Measurements from ENCODE around the gene NR1H3.
"Not testable (repeated sequence)": the region's sequence is repeated elsewhere in the genome, so short reads cannot be mapped to it uniquely, and the experiment has no call there.

Gene NR1H3

DNA sequence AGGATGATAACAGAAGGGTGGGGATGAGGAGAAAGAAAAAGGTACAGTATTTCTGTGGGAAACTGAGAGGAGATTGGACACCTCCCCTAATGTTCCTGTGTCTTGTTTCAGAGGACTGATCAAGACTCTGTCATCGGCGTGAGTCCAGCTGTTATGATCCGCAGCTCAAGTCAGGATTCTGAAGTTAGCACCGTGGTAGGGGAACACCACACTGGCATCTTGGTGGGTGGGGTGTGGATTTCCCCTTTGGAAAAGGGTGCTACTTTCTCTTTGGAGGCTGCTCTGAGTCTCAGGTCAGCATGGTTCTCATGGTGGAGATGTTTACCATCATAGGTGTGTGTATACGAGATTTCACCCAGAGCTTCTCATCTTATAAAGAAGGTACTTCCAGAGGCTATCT lies 37.6 kb downstream of the NR1H3 start:
- no peak for TF ChIP-seq POLR2A (IDR thresholded peaks at IDR 0.05; ENCODE audit: low read depth, low read length)
- TF ChIP-seq POLR2AphosphoS5 (IDR thresholded peaks at IDR 0.05; ENCODE audit: low read depth, low read length): no peak
- no peak for TF ChIP-seq TAF1 (IDR thresholded peaks at IDR 0.05; ENCODE audit: borderline replicate concordance, low read depth, low read length)
- no peak for FAIRE-seq
- DNase-seq (ENCODE audit: insufficient read length): no peak

- FAIRE-seq (no peak), DNase-seq (ENCODE audit: insufficient read length) (no peak)
- no peak for TF ChIP-seq POLR2AphosphoS5 (IDR thresholded peaks at IDR 0.05; ENCODE audit: low read depth, low read length)
- TF ChIP-seq POLR2A (IDR thresholded peaks at IDR 0.05; ENCODE audit: low read depth, low read length): no peak
- TF ChIP-seq TAF1 (IDR thresholded peaks at IDR 0.05; ENCODE audit: borderline replicate concordance, low read depth, low read length): no peak
Observed at GRCh38 chr11:47296045-47296444, 38.2 kb downstream of the NR1H3 start.

- no peak for DNase-seq (ENCODE audit: insufficient read length)
- no peak for FAIRE-seq
- TF ChIP-seq TAF1 (IDR thresholded peaks at IDR 0.05; ENCODE audit: borderline replicate concordance, low read depth, low read length) (no peak), POLR2AphosphoS5 (IDR thresholded peaks at IDR 0.05; ENCODE audit: low read depth, low read length) (no peak), POLR2A (IDR thresholded peaks at IDR 0.05; ENCODE audit: low read depth, low read length) (no peak)
Observed at GRCh38 chr11:47299078-47299477, 41.3 kb downstream of the NR1H3 start.

DNA sequence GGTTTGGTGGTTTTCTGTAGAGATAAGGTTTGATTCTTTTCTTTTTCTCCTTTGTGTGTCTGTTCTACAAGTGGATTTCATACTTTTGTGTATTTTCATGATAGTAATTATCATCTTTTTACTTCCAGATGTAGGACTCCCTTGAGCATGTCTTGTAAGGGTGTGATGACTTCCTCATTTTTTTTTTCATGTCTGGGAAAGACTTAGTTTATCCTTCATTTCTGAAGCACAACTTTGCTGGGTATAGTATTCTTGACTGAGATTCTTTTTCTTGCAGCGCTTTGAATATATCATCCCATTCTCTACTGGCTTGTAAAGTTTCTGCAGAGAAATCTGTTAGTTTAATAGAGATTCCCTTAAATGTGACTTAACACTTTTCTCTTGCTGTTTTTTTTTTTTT lies 45.1 kb downstream of the NR1H3 start:
- FAIRE-seq (no peak), DNase-seq (ENCODE audit: insufficient read length) (no peak)
- no peak for TF ChIP-seq POLR2AphosphoS5 (IDR thresholded peaks at IDR 0.05; ENCODE audit: low read depth, low read length)
- TF ChIP-seq TAF1 (IDR thresholded peaks at IDR 0.05; ENCODE audit: borderline replicate concordance, low read depth, low read length): no peak
- no peak for TF ChIP-seq POLR2A (IDR thresholded peaks at IDR 0.05; ENCODE audit: low read depth, low read length)

DNA sequence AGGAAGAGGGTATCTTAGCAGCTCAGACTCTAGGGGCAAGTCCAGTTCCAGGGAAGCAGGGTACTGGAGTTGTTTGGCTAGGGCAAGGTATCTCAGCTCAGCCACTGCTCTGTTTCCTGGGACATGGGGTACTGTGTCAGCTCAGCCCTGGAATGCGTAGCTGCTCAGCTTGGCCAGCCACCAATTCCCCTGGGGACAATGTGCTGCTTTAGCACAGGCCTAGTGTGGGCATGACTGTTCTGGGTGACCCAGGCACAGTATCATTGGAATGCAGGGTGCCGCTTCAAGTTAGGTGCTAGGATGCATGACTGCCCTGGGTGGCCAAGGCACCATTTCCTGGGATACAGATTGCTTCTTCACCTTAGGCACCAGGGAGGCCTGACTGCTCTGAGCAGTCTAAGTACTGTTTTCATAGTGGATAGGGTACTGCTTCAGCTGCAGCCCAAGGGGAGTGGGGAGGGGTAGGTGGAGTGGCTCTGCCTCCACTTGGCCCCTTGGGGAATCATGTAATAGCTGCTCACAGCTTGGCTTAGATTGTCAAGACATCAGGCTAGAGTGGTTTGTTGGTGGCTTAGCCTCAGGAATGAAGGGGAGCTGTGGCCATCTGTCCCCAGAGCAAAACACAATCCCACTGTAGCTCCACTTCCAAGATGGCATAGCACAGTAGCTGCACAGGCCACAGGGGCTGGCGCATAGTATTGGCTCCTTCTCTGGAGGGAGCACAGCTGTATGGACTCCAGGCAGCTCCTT lies 48.1 kb downstream of the NR1H3 start:
- no peak for DNase-seq (ENCODE audit: insufficient read length)
- TF ChIP-seq TAF1 (IDR thresholded peaks at IDR 0.05; ENCODE audit: borderline replicate concordance, low read depth, low read length): no peak
- TF ChIP-seq POLR2AphosphoS5 (IDR thresholded peaks at IDR 0.05; ENCODE audit: low read depth, low read length): no peak
- TF ChIP-seq POLR2A (IDR thresholded peaks at IDR 0.05; ENCODE audit: low read depth, low read length): no peak
- no peak for FAIRE-seq

DNA sequence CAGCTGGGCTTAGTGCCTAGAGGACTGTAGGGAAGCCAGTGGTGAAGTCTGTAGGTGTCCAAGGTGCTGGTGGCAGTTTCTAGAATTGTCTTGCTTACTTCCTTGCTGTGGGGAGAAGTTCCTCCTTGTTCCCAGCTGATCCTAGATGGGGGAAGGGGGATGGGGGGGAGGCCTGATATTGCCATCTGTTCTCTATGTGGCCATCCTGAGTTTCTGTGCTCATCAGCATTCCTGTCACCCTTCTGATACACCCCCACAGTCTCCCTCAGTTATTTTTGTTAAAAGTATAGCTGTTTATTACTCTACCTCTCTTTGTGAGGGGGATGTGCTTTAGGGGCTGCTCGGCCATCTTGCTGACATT lies 48.7 kb downstream of the NR1H3 start:
- DNase-seq (ENCODE audit: insufficient read length) (no peak), FAIRE-seq (no peak)
- no peak for TF ChIP-seq TAF1 (IDR thresholded peaks at IDR 0.05; ENCODE audit: borderline replicate concordance, low read depth, low read length)
- TF ChIP-seq POLR2A (IDR thresholded peaks at IDR 0.05; ENCODE audit: low read depth, low read length): no peak
- TF ChIP-seq POLR2AphosphoS5 (IDR thresholded peaks at IDR 0.05; ENCODE audit: low read depth, low read length): no peak

GRCh38 chr11:47308050-47308823 lies 50.4 kb downstream of the NR1H3 start:
- DNase-seq (ENCODE audit: insufficient read length) (no peak), FAIRE-seq (no peak)

GRCh38 chr11:47314992-47315391 lies 57.2 kb downstream of the NR1H3 start:
- no peak for FAIRE-seq
- no peak for TF ChIP-seq POLR2A (IDR thresholded peaks at IDR 0.05; ENCODE audit: low read depth, low read length)
- TF ChIP-seq POLR2AphosphoS5 (IDR thresholded peaks at IDR 0.05; ENCODE audit: low read depth, low read length): no peak
- TF ChIP-seq TAF1 (IDR thresholded peaks at IDR 0.05; ENCODE audit: borderline replicate concordance, low read depth, low read length): no peak

More at GRCh38 chr11:47308050-47308823, 50.4 kb downstream of the NR1H3 start:
- TF ChIP-seq TAF1 (IDR thresholded peaks at IDR 0.05; ENCODE audit: borderline replicate concordance, low read depth, low read length) (no peak), POLR2AphosphoS5 (IDR thresholded peaks at IDR 0.05; ENCODE audit: low read depth, low read length) (no peak), POLR2A (IDR thresholded peaks at IDR 0.05; ENCODE audit: low read depth, low read length) (no peak)

DNA sequence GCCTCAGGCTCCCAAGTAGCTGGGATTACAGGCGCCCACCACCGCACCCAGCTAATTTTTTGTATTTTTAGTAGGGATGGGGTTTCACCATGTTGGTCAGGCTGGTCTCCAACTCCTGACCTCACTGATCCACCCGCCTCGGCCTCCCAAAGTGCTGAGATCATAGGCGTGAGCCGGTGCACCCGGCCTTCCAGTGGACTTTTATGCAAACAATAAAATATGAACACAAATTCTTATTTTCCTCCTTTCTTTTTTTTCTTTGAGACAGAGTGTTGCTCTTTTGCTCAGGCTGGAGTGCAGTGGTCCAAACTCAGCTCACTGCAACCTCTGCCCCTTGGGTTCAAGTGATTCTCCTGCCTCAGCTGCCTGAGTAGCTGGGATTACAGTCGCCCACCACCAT lies 58.7 kb downstream of the NR1H3 start:
- not testable (repeated sequence) for FAIRE-seq; DNase-seq (ENCODE audit: insufficient read length)

More at GRCh38 chr11:47314992-47315391, 57.2 kb downstream of the NR1H3 start:
- no peak for DNase-seq (ENCODE audit: insufficient read length)

DNA sequence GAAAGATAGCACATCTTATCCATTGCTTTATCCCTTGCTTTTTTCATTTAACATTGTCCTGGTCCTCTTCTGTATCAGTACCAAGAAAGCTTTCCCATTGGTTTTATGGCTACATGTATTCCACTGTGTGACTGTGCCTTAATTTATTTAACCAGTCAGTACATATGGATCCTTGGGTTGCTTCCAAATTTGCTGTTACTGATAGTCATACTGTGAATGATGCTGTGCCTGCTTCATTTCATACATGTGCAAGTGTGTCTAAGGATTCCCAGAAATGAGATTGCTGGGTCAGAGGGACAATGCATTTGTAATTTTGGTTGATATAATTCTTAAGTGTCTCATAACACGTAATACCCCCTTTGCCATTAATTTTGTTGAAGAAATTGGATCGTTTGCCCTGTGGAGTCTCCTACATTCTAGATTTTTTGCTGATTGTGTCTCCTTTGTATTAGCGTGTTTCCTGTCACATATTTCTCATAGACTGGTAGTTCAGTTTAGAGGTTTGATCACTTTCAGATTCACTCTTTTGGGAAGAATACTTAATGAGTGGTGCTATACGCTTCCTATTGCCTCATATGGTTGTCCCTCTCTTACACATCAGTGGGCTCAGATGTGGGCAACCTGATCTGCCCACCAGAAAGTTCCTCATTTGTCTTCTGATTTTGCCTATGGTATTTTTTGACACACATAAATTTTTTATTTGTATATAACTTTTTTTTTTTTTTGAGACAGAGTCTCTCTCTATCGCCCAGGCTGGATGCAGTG lies 59.5 kb downstream of the NR1H3 start:
- DNase-seq (ENCODE audit: insufficient read length) (no peak), FAIRE-seq (no peak)
- no peak for TF ChIP-seq POLR2AphosphoS5 (IDR thresholded peaks at IDR 0.05; ENCODE audit: low read depth, low read length)
- no peak for TF ChIP-seq POLR2A (IDR thresholded peaks at IDR 0.05; ENCODE audit: low read depth, low read length)
- no peak for TF ChIP-seq TAF1 (IDR thresholded peaks at IDR 0.05; ENCODE audit: borderline replicate concordance, low read depth, low read length)

DNA sequence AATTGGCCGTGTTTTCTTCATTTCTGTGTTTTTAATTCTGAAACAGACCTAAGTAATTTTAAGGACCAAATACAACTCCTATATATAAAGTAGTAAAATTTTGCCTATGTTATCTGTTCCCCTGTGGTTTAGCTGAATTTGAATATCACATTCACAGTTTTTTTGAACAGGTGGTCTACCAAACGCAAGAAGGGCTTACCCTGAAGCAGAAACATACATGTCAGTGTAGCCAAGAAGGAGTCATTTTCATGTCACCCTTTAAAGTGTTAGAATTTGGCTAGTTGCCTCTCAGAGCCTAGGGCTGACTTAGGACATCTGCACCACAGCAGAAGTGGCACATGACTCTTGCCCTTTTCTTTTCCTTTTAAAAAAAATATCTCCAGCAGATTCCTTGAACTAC lies 60.4 kb downstream of the NR1H3 start:
- FAIRE-seq (no peak), DNase-seq (ENCODE audit: insufficient read length) (no peak)
- TF ChIP-seq TAF1 (IDR thresholded peaks at IDR 0.05; ENCODE audit: borderline replicate concordance, low read depth, low read length) (no peak), POLR2AphosphoS5 (IDR thresholded peaks at IDR 0.05; ENCODE audit: low read depth, low read length) (no peak)

Measured in GM12892 (cell line).